NCI-H2196 treated with DMSO at 0.1 percent for 48 hours (cell line): Measurements from ENCODE around the gene SPANXN4.

Experiments
- DNase-seq: peaks from one replicate; lab custom pipeline; 2025; ENCODE audit not compliant: unreplicated experiment; lab: John Stamatoyannopoulos, UW

SPANXN4 gene, protein sequence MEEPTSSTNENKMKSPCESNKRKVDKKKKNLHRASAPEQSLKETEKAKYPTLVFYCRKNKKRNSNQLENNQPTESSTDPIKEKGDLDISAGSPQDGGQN

DNA sequence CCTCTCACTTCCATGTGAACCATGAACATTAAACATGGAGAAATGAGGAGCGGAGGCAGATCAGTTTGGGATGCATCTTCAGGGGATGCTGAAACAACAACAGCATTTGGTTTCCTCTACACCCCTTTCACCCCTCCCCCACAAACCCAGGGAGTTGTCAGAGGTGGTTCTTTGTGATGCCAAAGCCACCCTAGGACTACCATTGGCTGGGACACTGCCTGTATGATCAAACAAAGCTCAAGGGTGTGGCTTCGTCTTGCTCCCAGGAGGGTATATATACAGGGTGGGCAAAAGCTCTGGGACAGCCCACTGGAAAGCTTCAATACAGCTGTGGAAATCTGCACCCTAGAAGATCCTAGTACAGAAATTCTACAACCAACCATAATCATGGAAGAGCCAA, at the start of gene SPANXN4:
Gene SPANXN4, plus strand, starts transcription at position 301 of the 400 bp plus-strand sequence. Its CDS starts 87 bp downstream, at position 388.
- no peak for DNase-seq

DNA sequence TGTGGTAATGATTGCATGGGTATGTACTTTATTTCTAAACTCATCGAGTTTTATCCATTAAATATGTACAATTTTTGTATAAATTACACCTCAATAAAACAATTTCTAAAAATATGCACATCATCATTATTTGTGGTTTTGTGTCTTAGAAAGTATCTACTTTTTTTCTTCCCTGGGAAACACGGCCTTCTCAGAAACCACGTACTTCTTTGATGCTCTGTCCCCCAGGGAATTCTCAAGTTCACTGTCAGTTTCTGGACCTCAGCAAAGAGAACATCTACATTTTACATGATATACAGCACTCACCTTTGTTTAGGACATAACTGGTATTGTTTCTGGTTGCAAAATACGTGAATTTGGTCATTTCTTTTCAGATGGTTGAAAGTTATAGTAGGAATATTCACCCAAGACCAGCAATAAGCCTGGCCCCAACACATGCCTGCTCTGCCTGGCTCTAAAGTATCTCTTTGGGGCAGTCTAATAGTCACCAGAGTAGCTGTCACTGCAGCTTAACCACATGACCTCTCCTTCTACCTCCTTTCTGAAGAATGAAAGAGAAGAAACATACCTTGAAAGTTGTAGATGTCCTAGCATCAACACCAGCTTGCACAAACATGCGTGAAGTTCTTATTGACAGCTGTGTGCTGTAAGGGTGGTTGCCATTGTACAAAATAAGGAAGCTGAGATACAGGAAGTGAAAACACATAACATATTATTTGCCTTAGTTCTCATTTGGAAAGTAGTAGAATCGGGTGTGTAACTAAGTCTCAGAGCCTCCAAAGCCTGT, 48.4 kb upstream of the SPANXN4 start:
- no peak for DNase-seq

DNA sequence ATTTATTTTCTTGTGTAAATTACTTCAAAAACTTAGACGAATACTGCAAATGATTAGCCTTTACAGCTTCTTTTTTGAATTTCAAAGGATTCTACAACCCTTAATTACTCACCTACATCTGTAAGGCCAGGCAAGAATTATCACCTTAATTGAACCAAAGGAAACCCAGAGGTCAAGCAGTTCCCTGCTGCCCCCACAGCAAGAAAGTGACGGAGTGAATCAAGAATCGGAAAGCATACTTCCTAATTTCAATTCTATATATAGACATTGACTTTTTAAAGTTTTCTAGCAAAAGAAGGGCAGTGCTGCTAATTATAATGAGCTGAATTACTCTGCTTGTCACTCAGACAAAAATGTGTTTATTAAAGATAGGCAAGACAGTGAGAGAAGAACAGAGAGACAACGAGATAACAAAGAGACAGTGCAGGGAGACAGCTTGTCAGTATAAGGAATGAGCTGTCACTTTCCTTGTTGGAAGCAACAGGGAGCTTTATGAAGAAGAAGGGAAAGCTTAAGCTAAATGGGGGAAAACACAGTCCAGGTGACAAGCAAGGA, 47.5 kb upstream of the SPANXN4 start:
- DNase-seq = no peak

DNA sequence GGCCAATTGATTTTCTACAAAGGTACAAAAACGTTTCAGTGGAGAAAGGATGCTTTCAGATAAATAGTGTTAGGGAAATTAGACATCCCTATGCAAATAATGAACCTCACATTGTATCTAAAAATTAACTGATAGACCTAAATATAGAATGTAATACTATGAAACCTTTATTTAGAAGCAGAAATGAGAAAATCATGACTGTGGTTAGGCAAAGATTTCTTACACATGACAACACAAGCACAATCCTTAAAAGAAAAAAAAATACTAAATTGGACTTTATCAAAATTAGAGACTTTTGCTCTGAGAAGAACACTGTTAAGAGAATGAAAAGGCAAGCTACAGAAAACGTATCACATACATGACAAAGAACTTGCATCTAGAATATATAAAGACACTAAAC, 43.0 kb upstream of the SPANXN4 start:
- no peak for DNase-seq

DNA sequence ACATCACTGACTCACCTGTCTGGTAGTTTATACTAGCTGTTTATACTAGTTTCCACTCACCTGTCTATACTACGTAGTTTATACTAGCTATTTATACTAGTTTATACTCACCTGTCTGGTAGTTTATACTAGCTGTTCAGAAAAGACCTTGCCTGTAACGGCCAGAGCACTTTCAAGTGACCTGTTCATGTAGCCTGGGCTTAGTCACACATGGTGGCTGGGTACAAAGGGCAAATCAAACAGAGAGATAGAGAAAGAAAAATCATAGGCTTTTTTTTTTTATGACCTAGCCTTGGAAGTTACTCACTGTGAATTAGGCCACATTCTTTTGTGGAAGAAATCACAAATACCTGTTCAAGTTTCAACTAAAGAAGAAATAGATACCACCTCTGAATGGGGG, 30.7 kb upstream of the SPANXN4 start:
- DNase-seq = no peak

DNA sequence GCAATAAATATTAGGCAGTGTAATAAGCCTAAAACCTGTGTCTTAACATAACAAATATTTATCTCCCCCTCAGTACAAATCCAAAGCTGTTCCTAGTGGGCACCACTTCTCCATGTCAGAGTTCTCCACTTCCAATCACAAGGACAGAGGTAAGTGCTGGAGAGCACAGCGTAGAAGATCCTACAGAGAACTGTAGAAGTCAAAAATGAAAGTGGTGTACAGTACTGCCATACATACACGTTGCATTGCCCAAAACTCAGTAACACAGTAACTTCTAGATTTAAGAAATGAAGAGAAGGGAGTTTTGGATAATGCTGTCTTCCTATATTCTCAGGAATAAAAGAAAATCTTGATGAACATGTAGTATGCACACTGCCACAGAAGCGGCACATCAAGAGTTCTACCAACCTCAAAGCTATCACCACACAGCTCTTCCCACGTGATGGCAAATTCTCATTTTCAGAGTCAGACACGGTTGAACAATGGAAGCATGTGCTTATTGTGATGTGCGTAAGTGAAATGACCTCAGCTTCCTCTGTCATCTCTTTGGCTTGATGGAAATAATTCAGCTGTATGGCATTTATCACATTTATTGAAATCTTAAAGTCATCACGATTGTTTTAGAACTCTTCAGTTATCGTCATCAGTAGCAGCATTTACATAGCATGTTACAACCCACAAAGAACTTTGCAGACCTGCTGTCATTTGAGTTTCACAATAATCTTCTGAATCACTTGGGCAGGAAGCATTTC, 27.1 kb upstream of the SPANXN4 start:
- no peak for DNase-seq

DNA sequence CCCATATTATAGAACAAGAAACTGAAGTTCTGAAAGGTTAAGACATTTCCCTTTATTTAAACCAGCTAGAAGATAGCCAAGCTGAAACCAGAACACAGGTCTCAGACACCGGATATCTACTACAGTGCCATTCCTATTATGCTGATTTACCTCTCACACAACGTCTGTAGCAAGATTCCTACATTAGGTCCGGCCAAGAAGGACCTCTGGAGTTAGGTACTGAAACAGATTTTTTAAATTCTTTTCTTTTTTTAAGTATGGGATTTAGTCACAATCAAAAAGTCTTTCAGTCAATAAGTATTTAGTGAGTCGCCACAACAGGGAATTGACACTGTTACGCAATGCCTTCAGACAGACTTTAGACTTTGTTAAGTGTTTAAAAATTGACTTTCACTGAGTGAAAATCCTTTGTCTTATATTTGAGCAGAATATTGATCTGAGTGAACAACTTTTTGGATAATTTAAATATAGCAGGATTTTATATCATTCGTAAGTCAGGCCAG, 26.5 kb upstream of the SPANXN4 start:
- no peak for DNase-seq

DNA sequence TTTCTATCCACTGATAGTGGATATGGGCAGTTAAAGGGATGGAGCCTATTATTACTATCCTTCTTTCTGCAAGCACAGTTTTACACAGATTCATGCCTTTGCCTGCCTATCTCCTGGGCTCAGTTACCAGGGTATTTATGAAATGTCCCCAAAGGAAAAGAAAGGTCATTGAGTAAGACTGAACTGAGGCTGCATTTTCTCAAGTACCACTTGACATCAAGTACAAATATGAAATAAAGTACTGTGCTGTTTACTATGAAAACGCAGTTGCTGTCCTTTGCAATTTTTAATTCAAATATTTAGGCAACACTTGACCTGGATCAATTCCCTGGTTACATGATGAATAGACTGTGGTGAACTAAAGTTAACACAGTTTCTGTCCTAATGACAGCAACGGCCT, 23.5 kb upstream of the SPANXN4 start:
- no peak for DNase-seq

DNA sequence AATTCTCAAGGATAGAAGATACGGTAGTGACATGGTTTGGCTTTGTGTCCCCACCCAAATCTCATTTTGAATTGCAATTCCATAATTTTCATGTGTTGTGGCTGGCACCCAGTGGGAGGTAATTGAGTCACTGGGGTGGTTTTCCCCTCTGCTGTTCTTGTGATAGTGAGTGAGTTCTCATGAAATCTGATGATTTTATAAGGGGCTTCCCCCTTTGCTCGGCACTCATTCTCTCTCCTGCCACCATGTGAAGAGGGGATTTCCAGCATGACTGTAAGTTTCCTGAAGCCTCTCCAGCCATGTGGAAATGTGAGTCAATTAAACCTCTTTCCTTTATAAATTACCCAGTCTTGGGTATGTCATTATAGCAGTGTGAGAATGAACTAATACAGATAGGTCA, 8.5 kb upstream of the SPANXN4 start:
- no peak for DNase-seq

DNA sequence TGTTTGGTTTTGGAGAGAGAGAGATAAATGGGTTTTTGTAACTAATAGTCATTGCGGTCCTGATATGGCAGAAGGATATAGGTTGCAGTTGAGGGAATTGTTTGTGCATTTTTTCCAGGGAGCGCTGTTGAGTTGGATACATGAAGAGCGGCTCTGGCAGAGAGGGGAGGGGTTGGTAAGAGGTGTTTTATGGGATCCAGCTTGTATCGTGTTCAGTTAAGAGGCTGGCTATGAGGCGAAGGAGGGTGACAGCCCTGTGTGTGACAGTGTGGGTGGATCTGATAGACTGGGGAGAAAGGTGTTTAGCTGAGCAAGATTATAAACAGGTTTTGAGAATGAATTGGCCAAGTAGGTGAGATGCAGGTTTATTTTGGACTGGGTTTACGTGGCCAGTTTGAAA, 1.5 kb downstream of the SPANXN4 start:
- DNase-seq = no peak

DNA sequence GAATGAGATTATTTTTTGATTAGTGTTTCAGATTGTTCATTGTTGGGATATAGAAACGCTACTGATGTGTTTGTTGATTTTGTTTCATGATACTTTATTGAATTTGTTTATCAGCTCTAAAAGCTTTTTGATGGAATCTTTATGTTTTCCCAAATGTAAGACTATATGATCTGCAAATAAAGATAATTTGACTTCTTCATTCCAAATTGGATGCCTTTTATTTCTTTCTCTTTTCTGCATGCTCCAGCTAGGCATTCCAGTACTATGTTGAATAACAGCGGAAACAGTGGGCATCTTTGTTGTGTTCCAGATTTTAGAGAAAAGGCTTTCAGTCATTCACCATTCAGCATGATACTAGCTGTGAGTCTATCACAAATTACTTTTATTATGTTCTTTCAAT, 21.8 kb downstream of the SPANXN4 start:
- no peak for DNase-seq

DNA sequence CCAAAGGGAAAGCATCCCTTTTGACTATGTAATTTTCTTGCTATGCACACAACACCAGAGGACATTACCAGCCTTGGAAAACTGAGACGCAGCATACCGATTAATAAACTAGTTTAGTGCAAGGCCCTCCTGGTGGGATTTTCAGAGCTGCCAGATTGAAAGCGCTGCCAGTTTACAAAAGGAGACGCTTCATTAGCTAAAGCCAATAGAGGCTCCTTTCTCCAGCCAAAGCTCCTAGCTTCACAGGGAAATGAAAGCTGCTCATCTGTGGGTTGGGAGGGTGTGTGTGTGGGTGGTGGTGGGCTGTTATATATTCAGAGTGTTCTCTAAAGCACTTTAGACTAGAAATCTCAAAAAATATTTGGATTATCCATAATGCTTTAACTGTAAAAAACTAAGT, 32.4 kb downstream of the SPANXN4 start:
- no peak for DNase-seq

DNA sequence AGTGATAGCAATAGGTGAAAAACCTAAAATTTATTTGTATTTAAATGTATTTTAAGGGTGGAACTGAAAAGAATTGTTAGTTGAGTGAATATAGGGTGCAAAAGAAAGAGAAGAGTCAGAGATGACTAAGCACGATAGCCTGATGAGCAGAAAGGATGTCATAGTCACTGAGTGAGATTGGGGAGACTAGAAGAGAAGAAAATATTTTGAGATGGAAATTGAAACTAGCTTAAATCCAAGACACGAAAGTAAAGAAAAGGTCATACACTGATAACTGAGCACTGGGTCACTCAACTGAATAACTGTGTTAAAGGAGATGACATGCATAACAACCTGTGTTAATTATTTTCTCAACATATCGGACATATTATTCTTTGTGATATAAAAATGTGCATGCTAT, 55.5 kb downstream of the SPANXN4 start:
- no peak for DNase-seq

DNA sequence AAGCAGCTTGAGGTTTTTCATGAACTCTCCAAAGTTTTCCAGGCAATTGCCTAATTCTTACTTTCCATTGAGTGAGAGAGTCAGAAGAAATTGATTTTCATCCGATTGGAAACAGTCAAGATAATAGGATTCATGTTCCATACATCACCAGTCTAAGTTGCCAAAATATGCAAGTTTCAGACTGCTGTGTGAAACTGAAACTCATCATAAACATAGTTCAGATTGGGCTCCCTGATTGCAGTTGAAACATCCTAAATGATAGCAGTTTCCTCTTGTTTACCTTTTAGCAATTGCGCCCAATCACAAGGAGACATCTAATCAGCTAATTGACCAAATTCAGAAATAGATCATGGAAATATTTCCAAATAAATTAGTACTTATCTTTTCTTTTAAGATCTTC, 56.8 kb downstream of the SPANXN4 start:
- DNase-seq = no peak
